Calu3 (cell line): Measurements from ENCODE around the gene CLIP2. TPM values are rescaled to one million over a fixed set of nuclear protein-coding genes. Genes with fewer than 3 reads are reported as not detected.

ENCODE experiments used
- BruUV-seq: library from RNA; stranded (reverse); fragments of 400-500 nt; replicated peaks from 2 replicates; lab custom pipeline; 2021; lab: Mats Ljungman, UMichigan
- CTCF ChIA-PET: fragments of 300-600 bp; sonication (Branson Sonifier 250); formaldehyde crosslinking; loops from one replicate; lab custom pipeline; 2022; ENCODE audit warnings: antibody characterized with exemption; lab: Charles Lee
- DNase-seq: peaks from one replicate; pipeline ENCODE4 v3.0.0; 2022
- H3K27ac Mint-ChIP-seq: one replicate; pipeline ENCODE4 v1.8.0; 2022; ENCODE audit warnings: mixed read lengths; ENCODE audit not compliant: unreplicated experiment
- H3K27me3 Mint-ChIP-seq: one replicate; pipeline ENCODE4 v1.8.0; 2022; ENCODE audit warnings: mixed read lengths; ENCODE audit not compliant: unreplicated experiment
- H3K36me3 Mint-ChIP-seq: one replicate; pipeline ENCODE4 v1.8.0; 2022; ENCODE audit warnings: mild to moderate bottlenecking, moderate library complexity, mixed read lengths; ENCODE audit not compliant: insufficient read depth, unreplicated experiment
- H3K4me1 Mint-ChIP-seq: one replicate; pipeline ENCODE4 v1.8.0; 2022; ENCODE audit warnings: mild to moderate bottlenecking, low read depth, mixed read lengths; ENCODE audit not compliant: unreplicated experiment
- H3K4me3 Mint-ChIP-seq: one replicate; pipeline ENCODE4 v1.8.0; 2022; ENCODE audit warnings: mild to moderate bottlenecking, low read depth, moderate library complexity, mixed read lengths; ENCODE audit not compliant: unreplicated experiment
- H3K9me3 Mint-ChIP-seq: one replicate; pipeline ENCODE4 v1.8.0; 2022; ENCODE audit warnings: low read depth, mixed read lengths; ENCODE audit not compliant: unreplicated experiment
- CTCF ChIP-seq: fragments of 200-600 bp; IDR thresholded peaks from one replicate; pipeline ENCODE4 v1.8.0; 2022; ENCODE audit warnings: antibody characterized with exemption; ENCODE audit not compliant: unreplicated experiment
- intact Hi-C: fragments of 100-400 bp; cut with micrococcal nuclease; formaldehyde crosslinking; loops from one replicate; pipeline ENCODE4 v1.10.0; 2022; ENCODE audit not compliant: unreplicated experiment
- total RNA-seq: library from RNA; stranded (reverse); gene quantifications from 2 replicates; pipeline ENCODE4 v1.2.3, GENCODE V29; 2022

The CLIP2 gene
- total RNA-seq, 1 experiment from 2014 or later: 22.4 TPM

- intact Hi-C loops: loop anchor here (10.0 kb wide), 1 partner anchor 62 kb away; no protein-coding TSS in a partner anchor
- H3K4me3 Mint-ChIP-seq: no peak overlapping the region
- H3K4me1 Mint-ChIP-seq: peaks cover 9% of the 10 kb centered on the region
- no peaks in the 10 kb centered on the region for H3K9me3 Mint-ChIP-seq
- no peak for DNase-seq
- CTCF ChIA-PET: interaction anchor here (0.6 kb wide), 1 partner anchor 26 kb away, joined by 4 read pairs; no protein-coding TSS in a partner anchor
- TF ChIP-seq CTCF: no peak
- H3K27ac Mint-ChIP-seq: no peak overlapping the region
- H3K27me3 Mint-ChIP-seq: no peaks in the 10 kb centered on the region
- H3K36me3 Mint-ChIP-seq: peaks cover 21% of the 10 kb centered on the region
- BruUV-seq: no TSS peak
Observed at GRCh38 chr7:74356589-74357315, 67.5 kb downstream of the CLIP2 start.

DNA sequence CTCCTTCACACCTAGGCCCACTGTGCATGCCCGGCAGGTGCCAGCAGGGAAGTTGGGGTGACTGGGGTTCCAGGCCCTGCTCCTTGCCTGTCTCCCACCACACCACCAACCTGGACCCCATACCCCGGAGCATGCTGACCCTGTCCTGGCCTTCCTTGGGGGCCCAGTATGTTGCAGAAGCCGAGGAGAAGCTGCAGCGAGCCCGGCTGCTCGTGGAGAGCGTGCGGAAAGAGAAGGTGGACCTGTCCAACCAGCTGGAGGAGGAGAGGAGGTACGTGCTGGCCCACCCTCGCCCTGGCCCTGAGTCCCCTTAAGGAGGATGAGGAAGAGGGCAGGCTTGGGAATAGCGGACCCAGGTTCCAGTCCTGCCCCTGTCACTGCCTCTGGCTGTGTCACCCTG lies 70.8 kb downstream of the CLIP2 start:
- Mint-ChIP-seq H3K27me3 (no peaks in the 10 kb centered on the region), H3K9me3 (no peaks in the 10 kb centered on the region), H3K4me1 (peaks cover 4% of the 10 kb centered on the region), H3K36me3 (peaks cover 36% of the 10 kb centered on the region), H3K27ac (no peak overlapping the region), H3K4me3 (no peak overlapping the region)
- CTCF ChIA-PET: no interaction called here
- DNase-seq: no peak
- intact Hi-C loops: no loop called here
- no peak for TF ChIP-seq CTCF
- no TSS peak for BruUV-seq

GRCh38 chr7:74362266-74362665 lies 73.1 kb downstream of the CLIP2 start:
- intact Hi-C loops: no loop called here
- Mint-ChIP-seq H3K27me3 (no peaks in the 10 kb centered on the region), H3K9me3 (no peaks in the 10 kb centered on the region), H3K4me1 (no peaks in the 10 kb centered on the region), H3K36me3 (peaks cover 38% of the 10 kb centered on the region), H3K27ac (no peak overlapping the region), H3K4me3 (no peak overlapping the region)
- no TSS peak for BruUV-seq
- no peak for TF ChIP-seq CTCF
- DNase-seq: no peak
- CTCF ChIA-PET: interaction anchor here (0.6 kb wide), 1 partner anchor 217 kb away, joined by 3 read pairs; no protein-coding TSS in a partner anchor

DNA sequence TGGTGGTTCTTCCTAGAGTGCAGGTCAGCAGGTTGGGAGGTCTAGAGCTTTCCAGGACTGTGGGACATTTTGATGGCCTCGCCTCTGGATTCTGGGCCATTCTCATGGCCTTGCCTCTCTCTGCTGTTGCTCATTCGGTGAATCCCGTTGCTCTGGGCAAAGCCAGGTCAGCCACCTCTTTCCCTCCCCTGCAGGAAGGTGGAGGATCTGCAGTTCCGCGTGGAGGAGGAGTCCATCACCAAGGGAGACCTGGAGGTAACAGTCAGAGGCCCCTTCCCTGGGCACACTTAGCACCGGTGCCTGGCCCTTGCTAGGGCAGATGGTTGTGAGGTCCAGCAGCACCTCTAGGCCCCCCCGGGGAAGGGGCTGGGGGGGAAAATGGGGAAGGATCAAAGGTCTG lies 74.9 kb downstream of the CLIP2 start:
- CTCF ChIA-PET: no interaction called here
- BruUV-seq: no TSS peak
- TF ChIP-seq CTCF: no peak
- Mint-ChIP-seq H3K4me3 (no peak overlapping the region), H3K27ac (no peak overlapping the region), H3K36me3 (peaks cover 38% of the 10 kb centered on the region), H3K9me3 (no peaks in the 10 kb centered on the region), H3K27me3 (no peaks in the 10 kb centered on the region), H3K4me1 (no peaks in the 10 kb centered on the region)
- DNase-seq: no peak
- intact Hi-C loops: no loop called here
